H54 (cell line): ENCODE measurements around the gene WDR17.

ENCODE experiments used
- DNase-seq: peaks from one replicate; pipeline ENCODE4 v3.0.0; 2011; ENCODE audit warnings: low spot score, mixed read lengths; ENCODE audit not compliant: insufficient read length
- FAIRE-seq: peaks from 3 replicates; lab custom pipeline; 2011; peaks lifted over from hg19 to GRCh38; lab: Jason Lieb, UNC
- POLR2A ChIP-seq: IDR thresholded peaks from 2 replicates; pipeline ENCODE4 v1.6.1; 2011; ENCODE audit warnings: low read depth, mild to moderate bottlenecking, low read length

The WDR17 gene

DNA sequence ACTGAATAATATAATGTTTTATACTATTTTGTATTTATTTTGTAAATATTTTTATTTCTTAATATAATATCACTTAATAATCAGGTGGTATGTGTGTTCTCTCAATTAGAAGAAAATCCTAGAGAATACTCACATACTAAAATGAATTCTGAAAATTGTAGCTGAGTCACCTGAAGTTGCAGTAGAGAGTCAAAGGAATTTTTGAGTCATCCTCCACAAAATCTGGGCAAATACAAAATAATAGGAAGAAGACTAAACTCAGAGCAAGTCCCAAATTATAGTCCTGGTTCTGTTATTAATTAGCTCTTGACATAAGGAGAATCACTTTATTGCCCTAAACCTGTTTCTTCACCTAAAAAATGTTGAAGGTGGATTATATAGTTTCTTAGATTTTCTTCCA lies 72.0 kb downstream of the WDR17 start:
- TF ChIP-seq POLR2A, result no peak
- DNase-seq (no peak), FAIRE-seq (no peak)

DNA sequence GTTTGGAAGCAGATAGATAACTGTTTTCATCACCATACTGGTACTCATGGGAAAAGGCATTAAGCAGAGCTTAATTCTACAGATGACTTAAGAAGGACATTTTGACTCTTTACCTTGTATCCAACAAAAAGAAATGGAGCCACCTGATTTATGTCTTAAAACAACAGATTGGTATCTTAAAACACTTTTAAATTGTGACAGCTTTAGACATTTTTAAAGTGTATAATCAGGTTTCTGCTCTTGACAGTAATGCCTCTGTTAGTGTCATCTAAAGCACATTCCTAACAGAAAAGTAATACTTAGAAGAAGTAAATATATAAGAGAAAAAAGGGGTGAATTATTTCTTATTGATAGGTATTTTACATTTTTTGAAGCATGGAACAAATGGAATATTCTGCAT lies 73.9 kb downstream of the WDR17 start:
- no peak for TF ChIP-seq POLR2A
- DNase-seq (no peak), FAIRE-seq (no peak)

DNA sequence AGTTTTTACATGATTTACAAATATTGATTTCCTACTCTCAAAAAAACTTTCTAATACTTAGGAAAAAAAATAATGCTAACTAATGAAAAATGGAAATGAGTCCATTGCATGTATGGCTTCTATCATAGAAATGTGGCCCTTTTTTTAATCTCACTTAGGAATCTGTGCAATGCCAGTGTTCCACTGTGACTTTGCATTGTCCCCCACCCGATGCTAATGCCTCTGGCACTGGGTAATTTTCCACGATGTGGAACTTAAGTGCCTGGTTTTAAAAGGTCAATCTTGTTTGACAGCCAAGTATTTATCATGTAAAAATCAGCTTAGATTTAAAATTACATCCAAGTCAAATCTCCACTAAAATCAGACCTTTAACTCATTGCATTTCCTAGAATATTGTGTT lies 76.6 kb downstream of the WDR17 start:
- no peak for TF ChIP-seq POLR2A
- FAIRE-seq (no peak), DNase-seq (no peak)

DNA sequence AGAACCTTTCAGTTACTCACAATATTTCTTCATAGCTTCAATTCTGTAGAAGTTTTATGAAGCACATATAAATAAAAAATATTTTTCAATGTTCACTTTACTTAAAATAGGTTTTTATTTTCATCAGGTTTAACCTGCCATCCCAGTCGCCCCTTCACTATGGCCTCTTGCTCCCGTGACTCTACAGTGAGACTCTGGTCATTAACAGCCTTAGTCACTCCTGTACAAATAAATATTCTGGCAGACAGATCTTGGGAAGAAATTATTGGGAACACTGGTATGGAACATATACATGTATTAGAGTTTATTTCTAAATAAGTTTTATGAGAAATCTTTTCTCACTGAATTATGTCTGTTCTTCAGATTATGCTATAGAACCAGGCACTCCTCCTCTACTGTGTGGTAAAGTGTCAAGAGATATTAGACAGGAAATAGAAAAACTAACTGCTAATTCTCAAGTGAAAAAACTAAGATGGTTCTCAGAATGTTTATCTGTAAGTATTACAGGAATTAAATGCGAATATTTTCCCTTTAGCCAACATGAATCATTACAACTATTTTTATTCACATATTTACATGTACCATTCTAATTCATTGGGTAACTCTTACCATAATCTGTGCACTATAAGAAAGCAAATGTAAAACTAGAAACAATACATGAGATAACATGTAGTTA lies 84.2 kb downstream of the WDR17 start:
- TF ChIP-seq POLR2A, result no peak
- FAIRE-seq (no peak), DNase-seq (no peak)

DNA sequence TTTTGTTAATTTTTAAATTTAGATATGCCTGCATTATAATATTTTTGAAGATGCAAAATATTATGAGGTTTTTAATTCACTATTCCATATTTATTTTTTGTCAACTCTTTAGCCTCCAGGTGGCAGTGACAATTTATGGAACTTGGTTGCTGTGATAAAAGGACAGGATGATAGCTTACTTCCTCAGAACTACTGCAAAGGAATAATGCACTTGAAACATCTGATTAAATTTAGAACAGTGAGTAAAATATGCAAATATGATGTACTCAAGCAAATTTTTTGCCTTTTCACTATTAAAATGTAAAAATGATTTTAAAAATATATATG lies 84.7 kb downstream of the WDR17 start:
- no peak for FAIRE-seq
- no peak for DNase-seq
- TF ChIP-seq POLR2A, result no peak

DNA sequence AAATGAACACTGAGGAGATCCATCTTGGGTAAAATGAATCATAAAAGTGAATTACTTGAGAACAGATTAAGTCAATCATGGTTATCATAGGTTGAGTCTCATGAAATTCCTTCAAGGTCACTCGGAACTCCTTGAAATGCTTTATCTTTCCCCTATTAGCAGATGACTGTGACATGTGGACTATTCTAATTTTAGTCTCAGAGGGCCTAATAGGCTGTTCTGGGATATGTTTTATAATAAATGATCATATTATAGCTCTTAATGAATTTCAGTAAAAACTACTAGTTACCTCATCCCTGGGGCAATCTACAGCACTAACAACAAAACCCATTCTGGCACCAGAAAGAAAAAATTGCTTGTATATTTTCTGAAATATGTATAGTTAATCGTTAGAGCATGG lies 85.1 kb downstream of the WDR17 start:
- FAIRE-seq (no peak), DNase-seq (no peak)
- no peak for TF ChIP-seq POLR2A

DNA sequence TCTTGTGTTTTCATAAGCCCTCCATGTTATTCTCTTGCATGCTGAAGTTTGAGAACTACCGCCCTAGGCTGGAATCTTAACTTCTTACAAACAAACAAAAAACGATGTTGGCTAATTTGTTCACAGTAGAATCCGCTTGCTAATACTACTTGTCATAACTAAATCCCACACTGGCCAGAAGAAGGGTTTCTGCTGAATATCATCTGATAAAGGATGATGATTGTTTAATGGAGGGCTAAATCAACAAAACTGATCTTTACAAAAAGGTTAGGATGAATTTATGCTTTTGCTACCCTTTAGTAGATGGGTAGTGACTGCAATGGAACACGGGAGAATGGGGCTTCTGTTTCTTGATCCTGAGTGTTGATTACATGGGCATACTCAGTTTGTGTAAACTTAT lies 87.5 kb downstream of the WDR17 start:
- FAIRE-seq (no peak), DNase-seq (no peak)
- no peak for TF ChIP-seq POLR2A

DNA sequence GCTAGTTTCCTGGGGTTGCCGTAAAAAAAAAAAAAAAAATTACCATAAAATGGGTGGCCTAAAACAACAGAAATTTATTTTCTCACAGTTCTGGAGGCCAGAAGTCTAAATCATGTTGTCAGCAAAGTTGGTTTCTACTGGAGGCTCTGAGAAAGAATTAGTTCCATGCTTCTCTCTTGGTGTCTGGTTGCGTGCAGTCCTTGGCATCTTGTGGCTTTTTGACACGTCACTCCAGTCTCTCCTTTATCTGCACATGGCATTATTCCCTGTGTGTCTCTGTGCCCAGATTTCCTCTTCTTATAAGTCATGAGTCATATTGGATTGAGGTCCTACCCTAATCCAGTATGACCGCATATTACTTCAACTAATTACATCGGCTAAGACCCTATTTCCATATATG lies 91.0 kb downstream of the WDR17 start:
- TF ChIP-seq POLR2A, result no peak
- DNase-seq (no peak), FAIRE-seq (no peak)

DNA sequence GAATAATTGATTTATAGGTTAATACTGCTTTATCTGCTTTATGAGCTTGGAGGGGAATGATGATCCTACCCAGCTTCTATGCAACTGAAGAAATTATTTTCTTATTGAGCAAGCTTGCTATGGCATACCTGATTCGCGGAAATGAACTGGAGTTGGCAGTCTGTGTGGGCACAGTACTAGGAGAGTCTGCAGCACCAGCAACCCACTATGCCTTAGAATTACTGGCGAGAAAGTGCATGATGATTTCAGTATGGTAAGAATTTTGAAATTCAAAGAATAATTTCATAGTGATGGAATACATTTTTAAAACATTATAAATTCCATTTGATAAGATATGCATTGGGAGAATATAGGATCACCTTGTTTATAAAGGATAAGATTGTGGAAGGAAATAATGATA lies 97.4 kb downstream of the WDR17 start:
- TF ChIP-seq POLR2A, result no peak
- FAIRE-seq, result no peak

DNA sequence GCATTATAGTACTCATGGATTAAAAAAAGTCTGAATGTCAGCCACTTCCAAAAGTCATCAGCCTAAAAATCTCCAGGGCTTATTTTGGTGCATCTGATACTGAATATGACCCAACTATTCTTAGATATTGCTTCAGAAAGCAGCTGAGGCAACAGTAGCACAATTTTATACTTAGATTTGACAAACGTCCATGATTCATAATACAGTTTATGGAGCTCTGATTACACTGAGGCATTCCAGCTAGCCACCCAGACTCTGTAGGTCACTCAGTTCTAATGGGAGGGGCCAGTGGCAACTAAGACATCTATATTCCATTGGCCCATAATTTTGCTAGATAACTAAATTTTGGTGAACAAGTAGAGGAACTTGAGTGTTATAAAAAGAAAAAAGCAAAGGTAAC lies 119.4 kb downstream of the WDR17 start:
- DNase-seq, result no peak
- FAIRE-seq, result peak; percentile 33
- no peak for TF ChIP-seq POLR2A

More for the DNA sequence above, 97.4 kb downstream of the WDR17 start:
- DNase-seq, result no peak

DNA sequence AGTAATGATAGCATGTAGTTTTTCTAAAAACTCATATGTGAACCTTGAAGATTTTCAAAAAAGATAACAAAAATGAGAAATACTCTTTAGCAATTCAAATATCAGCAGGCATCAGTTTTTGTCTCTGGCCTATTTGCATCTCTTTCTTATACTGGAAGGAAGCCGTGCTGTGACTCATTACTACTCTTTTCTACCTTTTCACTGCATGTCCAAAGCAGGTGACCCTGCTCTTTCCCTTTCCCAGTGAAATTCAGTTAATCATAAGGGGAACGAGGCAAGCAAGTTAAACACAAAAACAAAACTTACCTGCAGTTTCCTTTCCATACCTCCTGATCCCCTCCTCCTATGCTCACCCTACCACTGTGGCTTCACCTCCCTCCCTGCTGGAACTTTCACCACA lies 120.4 kb downstream of the WDR17 start:
- FAIRE-seq (no peak), DNase-seq (no peak)
- no peak for TF ChIP-seq POLR2A

DNA sequence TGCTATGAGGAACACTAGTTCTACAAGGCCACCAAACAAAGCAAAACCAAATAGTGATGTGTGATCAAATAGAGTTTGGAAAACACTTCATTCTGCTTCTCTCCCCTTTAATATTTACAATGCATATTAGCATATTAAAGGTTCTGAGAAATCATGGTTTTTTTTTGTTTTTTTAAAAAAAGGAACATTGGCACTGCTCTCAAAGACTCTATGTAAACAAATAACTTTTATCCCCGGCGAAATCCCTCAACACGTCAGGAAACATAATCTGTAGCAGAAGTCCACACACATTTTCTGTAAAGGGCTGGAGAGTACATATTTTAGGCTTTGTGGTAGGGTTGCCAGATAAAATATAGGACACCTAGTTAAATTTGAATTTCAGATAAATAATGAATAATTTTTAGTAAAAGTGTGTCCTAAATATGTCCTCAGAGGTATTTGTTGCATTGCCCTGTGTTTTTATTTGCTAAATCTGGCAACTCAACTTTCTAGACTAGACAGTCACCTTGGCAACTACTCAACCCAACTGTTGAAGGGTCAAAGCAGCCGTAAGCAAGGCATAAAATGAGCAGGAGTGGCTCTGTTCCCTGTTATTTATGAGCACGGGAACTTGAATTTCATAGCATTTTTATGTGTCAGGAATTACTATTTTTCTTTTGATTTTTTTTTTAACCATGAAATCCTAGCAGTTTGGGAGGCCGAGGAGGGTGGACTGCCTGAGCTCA lies 121.2 kb downstream of the WDR17 start:
- TF ChIP-seq POLR2A, result no peak
- FAIRE-seq (no peak), DNase-seq (no peak)

DNA sequence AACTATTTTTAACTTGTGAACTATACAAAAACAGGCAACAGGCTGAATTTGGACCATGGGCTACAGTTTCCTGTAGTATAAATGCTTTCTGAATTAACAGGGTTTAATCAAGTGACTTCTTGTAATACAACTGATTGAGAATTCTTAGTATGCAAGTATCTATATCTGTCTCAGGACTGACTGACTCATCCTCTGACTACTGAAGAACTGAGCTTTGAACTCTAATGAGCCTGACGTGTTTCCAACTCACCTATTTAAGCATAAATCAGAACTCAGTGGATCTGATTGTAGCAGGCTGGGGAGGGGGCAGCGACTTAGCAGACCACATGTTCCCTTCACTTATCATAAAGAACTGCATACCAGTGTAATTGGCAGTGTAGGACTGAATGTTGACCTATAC lies 122.0 kb downstream of the WDR17 start:
- DNase-seq (no peak), FAIRE-seq (no peak)
- TF ChIP-seq POLR2A, result no peak

DNA sequence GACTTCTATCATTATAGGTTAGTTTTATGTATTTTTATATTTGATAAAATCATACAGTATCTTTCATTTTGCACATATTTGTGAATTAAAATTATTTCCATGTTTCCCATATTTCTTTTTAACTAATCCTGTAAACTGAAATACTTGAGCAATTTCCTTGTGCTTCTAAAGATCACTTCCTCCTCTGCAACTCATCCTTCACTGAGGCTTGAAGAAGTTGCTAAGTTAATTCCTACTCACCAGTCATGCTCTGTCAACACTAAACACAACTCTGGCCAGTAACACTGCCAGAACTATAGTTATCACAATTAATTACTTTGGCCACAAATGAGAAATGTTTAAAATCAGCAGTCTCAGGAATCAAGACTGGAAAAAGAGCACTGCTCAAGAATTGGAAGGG lies 123.0 kb downstream of the WDR17 start:
- FAIRE-seq (no peak), DNase-seq (no peak)
- TF ChIP-seq POLR2A, result no peak
